Peyer's patch (tissue), 4 donors: ENCODE measurements around the gene DHX16. TPM values are rescaled to one million over a fixed set of nuclear protein-coding genes. Genes with fewer than 3 reads are reported as not detected.

Experiments
- DNase-seq, 3 donors: peaks; one replicate each; pipeline ENCODE4 v3.0.0-alpha.2; 2017 to 2019
- H3K27ac ChIP-seq, 4 donors: fragments of 200-600 bp; sonication (generic); one replicate each; pipeline ENCODE4 v1.5.1; 2016 to 2019
- H3K27me3 ChIP-seq, 2 donors: fragments of 200-600 bp; sonication (generic); one replicate each; pipeline ENCODE4 v1.5.1; 2019
- H3K36me3 ChIP-seq, 3 donors: fragments of 200-600 bp; sonication (generic); one replicate each; pipeline ENCODE4 v1.5.1; 2016 to 2019
- H3K4me1 ChIP-seq, 4 donors: fragments of 200-600 bp; sonication (generic); one replicate each; pipeline ENCODE4 v1.5.1; 2016 to 2019
- H3K4me3 ChIP-seq, 4 donors: fragments of 200-600 bp; sonication (generic); 1 replicate in 3 of 4; 2 replicates in 1 of 4; pipeline ENCODE4 v1.5.1; 2016 to 2019; ENCODE audit warnings: mild to moderate bottlenecking in 1 of 4
- H3K9me3 ChIP-seq, 4 donors: fragments of 200-600 bp; sonication (generic); one replicate each; pipeline ENCODE4 v1.5.1; 2016 to 2019; ENCODE audit warnings: mild to moderate bottlenecking in 1 of 4
- POLR2A ChIP-seq, 2 donors: fragments of 450-650 bp; IDR thresholded peaks; one replicate each; pipeline ENCODE4 v1.5.1; 2017; ENCODE audit warnings: antibody characterized with exemption in 2 of 2, mild to moderate bottlenecking in 2 of 2, moderate library complexity in 2 of 2
- total RNA-seq, 4 donors: library from RNA; depleted of rRNA; stranded (reverse); fragments of >200 nt; gene quantifications; one replicate each; pipeline ENCODE4 v1.1.0, GENCODE V29; 2016
- TF ChIP-seq, protein P1 (sequence below), 6 experiments: fragments of 450-650 bp in 4 of 6; fragments of 200-600 bp in 2 of 6; sonication (generic) in 1 of 6; IDR thresholded peaks; one replicate each; pipeline ENCODE4 v1.5.1; 2017 to 2019; ENCODE audit warnings: antibody characterized with exemption in 6 of 6, mild to moderate bottlenecking in 3 of 6, moderate library complexity in 1 of 6

Gene DHX16
- total RNA-seq, 4 donors from 2014 or later = 39.6 to 68.1 (median 58.2) TPM

DNA sequence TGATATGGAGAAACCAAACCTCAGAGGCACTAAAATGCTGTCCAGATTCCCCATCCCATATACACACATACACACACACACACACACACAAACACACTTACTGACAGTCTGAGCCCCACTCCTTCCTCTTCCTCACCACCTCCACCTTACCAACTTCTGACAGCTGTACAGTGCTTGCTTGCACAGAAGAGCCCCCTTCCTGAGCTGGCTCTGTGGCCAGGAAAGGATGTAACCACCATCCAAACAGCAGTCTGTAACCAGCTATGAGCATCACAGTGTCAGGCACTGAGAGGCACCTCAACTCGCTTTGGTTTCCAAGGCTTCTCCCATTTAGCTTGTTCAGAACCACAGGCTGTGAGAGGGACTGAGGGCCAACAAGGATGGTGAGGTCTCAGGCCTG is 31.8 kb downstream of the DHX16 start:
- DNase-seq = no peak
- H3K36me3 ChIP-seq = peaks cover 0 to 46% (median 0%) of the 10 kb centered on the region in 3 donors
- H3K27ac ChIP-seq = no peak overlapping the region
- H3K27me3 ChIP-seq = no peaks in the 10 kb centered on the region
- H3K4me3 ChIP-seq = no peak overlapping the region
- H3K9me3 ChIP-seq = no peaks in the 10 kb centered on the region
- no peak for TF ChIP-seq POLR2A (IDR thresholded peaks at IDR 0.05)
- TF ChIP-seq, protein P1, sequence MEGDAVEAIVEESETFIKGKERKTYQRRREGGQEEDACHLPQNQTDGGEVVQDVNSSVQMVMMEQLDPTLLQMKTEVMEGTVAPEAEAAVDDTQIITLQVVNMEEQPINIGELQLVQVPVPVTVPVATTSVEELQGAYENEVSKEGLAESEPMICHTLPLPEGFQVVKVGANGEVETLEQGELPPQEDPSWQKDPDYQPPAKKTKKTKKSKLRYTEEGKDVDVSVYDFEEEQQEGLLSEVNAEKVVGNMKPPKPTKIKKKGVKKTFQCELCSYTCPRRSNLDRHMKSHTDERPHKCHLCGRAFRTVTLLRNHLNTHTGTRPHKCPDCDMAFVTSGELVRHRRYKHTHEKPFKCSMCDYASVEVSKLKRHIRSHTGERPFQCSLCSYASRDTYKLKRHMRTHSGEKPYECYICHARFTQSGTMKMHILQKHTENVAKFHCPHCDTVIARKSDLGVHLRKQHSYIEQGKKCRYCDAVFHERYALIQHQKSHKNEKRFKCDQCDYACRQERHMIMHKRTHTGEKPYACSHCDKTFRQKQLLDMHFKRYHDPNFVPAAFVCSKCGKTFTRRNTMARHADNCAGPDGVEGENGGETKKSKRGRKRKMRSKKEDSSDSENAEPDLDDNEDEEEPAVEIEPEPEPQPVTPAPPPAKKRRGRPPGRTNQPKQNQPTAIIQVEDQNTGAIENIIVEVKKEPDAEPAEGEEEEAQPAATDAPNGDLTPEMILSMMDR (IDR thresholded peaks at IDR 0.05) = no peak
- peaks cover 0 to 16% (median 0%) of the 10 kb centered on the region in 4 donors for H3K4me1 ChIP-seq

DNA sequence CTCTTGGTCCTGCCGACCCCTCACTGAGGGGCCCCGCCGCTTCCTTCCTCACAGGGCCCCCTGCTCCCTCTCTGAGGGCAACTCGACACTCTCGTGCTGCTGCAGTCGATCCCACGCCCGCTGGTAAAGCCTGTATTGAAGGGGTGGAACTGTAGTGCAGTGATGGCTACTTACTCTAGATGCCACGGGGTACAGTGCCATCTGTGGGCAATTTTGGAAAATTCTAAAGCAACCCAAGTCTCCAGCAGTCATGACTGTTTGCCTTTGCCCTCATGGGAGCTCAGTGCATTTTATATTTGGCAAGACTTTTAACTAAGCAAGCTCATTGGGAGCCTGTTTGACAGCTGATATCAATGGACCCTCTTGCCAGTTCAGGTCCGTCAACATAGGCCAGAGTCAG is 32.3 kb downstream of the DHX16 start:
- H3K36me3 ChIP-seq = peaks cover 0 to 46% (median 0%) of the 10 kb centered on the region in 3 donors
- DNase-seq = no peak
- H3K27me3 ChIP-seq = no peaks in the 10 kb centered on the region
- TF ChIP-seq, protein P1 (IDR thresholded peaks at IDR 0.05) = no peak
- no peak for TF ChIP-seq POLR2A (IDR thresholded peaks at IDR 0.05)
- no peak overlapping the region for H3K4me3 ChIP-seq
- H3K9me3 ChIP-seq = no peaks in the 10 kb centered on the region
- peaks cover 0 to 10% (median 0%) of the 10 kb centered on the region in 4 donors for H3K4me1 ChIP-seq
- H3K27ac ChIP-seq = no peak overlapping the region

DNA sequence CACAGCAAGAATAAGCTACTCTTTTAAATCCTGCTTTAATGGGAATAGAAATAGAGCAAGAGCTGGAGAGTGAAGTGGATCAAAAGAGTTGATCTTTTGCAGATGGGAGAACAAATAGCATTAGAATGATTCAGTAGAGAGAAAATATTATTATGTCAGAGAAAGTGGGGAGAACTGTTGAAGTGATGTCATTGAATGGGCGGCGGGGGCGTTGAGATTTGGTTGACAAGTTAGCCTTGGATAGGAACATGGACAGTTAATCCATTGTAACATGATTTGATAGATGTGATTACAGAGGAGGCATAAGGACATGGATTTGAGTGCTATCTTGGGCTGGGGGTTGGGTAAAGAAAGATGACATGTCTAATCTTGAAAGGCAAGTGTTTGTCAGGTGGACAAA is 37.0 kb downstream of the DHX16 start:
- Histone ChIP-seq H3K4me3 (no peak overlapping the region), H3K9me3 (no peaks in the 10 kb centered on the region), H3K36me3 (peaks cover 0 to 39% (median 0%) of the 10 kb centered on the region in 3 donors), H3K27me3 (no peaks in the 10 kb centered on the region), H3K27ac (no peak overlapping the region), H3K4me1 (no peaks in the 10 kb centered on the region)
- DNase-seq = no peak
- TF ChIP-seq POLR2A (IDR thresholded peaks at IDR 0.05) = no peak
- TF ChIP-seq, protein P1 (IDR thresholded peaks at IDR 0.05) = no peak

DNA sequence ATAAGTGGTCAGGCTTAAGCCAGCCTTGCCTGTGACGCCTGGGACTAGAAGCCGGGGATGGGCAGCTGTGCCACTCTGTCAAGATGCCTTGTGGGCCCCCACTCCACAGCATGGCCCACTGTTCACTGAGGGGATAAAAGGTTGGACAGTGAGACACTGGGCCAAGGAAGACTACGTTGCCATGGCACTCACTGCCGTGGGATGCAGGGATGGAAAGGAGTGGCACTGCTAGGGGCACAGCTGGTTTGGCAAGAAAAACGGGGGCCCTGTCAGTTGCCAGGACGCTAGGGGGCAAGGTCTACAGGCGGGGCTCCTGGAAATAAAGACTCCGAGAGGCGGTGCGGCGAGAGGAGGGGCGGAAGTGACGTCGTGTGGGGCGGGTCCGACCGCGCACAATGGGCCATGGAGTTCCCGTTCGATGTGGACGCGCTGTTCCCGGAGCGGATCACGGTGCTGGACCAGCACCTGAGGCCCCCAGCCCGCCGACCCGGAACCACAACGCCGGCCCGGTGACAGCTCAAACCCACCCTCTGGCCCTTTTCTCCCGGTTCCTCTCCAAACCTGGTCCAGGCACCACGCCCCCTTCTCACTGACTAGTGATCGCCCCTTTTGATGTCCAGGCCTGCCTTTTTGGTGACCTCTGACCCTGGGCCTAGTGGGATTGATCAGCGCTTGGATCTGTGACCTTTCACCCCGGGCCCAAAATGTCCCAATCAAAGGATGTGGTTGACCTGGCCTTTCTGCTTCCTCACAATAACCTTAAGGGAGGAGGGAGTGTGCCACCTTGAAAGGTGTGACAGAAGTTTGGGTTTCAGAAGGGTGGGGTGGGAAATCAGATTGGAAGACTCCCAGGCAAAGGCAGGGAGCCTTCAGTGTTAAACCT is 46.1 kb downstream of the DHX16 start, which contains the start of gene ATAT1:
ATAT1 (plus strand) TSS at position 391 of the 883 bp plus-strand sequence.
- DNase-seq = peak; percentile 90 to 97 (median 96)
- Histone ChIP-seq H3K4me1 (peaks cover 0 to 12% (median 1%) of the 10 kb centered on the region in 4 donors), H3K36me3 (peaks cover 0 to 70% (median 0%) of the 10 kb centered on the region in 3 donors), H3K9me3 (no peaks in the 10 kb centered on the region), H3K27ac (peak within 1 kb of the TSS; percentile 83 to 93 (median 89)), H3K4me3 (peak within 1 kb of the TSS; percentile 53 to 70 (median 62)), H3K27me3 (no peaks in the 10 kb centered on the region)
- TF ChIP-seq, protein P1 (IDR thresholded peaks at IDR 0.05) = peak; percentile 32 to 56 (median 44)
- peak; percentile 63 to 79 for TF ChIP-seq POLR2A (IDR thresholded peaks at IDR 0.05)

DNA sequence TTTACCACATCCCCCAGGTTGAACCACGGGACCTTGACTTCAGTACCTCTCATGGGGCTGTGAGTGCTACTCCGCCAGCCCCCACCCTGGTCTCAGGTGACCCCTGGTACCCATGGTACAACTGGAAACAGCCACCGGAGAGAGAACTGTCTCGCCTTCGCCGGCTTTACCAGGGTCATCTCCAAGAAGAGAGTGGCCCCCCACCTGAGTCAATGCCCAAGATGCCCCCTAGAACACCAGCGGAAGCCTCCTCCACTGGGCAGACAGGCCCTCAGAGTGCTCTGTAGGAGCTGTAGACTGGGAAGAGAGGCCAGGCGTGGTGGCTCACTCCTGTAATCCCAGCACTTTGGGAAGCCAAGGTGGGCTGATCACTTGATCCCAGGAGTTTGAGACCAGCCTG is 47.3 kb downstream of the DHX16 start:
- Histone ChIP-seq H3K27ac (peak overlapping the region in 3 of 4 donors; percentile 86 to 93 (median 92)), H3K4me1 (peaks cover 0 to 12% (median 1%) of the 10 kb centered on the region in 4 donors), H3K9me3 (no peaks in the 10 kb centered on the region), H3K27me3 (no peaks in the 10 kb centered on the region), H3K4me3 (no peak overlapping the region), H3K36me3 (peaks cover 0 to 75% (median 0%) of the 10 kb centered on the region in 3 donors)
- no peak for TF ChIP-seq POLR2A (IDR thresholded peaks at IDR 0.05)
- TF ChIP-seq, protein P1 (IDR thresholded peaks at IDR 0.05) = no peak
- no peak for DNase-seq
